Stimulated activated CD8-positive, alpha-beta memory T cell treated with anti-CD3 and anti-CD28 coated beads, Interleukin-12 subunit alpha, Interleukin-12 subunit beta, amount 100 ng/mL, for 4 hours (primary cell): ENCODE data around the gene MED12L.

ENCODE experiments used
- DNase-seq: peaks from one replicate; pipeline ENCODE4 v3.0.0-alpha.2; 2020; ENCODE audit warnings: low read depth

The MED12L gene

DNA sequence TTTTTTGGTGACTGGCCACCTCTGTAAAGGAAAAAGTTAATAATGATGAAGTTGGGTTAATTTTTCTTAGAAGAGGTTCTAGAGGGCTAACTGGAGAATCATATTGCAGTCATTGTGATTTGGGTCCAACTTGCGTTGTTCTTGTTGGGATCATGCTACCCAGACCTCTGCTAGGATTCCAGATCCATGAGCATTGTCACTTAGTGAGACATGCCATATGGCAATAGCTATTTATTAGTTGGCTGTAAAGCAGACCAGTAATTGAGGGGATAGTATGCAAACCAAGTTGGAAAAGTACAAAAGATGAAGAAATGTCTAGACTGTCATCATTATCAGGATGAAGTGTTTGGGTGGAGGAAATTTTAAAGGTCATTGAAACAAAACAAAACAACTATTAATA lies 329.8 kb downstream of the MED12L start:
- DNase-seq: no peak

DNA sequence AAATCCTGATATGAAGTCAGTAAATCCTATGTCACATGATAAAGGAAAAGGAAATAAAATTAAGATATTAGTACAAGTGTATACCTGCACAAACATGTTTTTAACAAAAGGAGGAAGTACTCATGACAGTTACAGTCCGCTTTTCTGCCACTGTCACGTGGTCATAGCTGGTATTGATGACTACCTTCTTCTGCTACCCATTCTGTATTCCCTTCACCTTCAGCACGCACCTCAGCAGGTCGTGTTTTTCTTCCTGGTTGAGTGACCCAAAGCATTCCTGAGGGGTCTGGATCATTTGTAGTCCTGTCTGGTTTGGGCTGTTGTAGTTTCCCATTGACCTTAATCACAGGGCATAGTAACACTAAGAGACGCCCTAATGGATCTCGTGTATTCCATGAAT lies 334.3 kb downstream of the MED12L start:
- no peak for DNase-seq

DNA sequence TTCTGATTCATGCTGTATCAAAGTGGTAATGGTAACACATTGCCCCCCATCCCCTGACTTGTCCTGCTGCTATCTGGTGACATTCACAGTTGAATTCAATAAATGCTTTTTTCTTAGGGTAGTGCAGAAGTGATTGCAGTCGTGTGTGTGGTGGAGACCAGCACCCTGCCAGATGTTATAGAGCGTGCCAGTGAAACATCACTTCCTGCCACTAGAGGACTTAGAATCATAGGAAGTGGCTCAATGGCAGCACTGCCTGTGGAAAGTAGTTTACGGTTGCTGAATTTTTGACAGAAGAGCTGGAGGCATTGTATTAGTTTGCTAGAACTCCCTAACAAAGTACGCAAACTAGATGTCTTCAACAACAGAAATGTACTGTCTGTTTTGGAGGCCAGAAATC lies 336.5 kb downstream of the MED12L start:
- DNase-seq: no peak

DNA sequence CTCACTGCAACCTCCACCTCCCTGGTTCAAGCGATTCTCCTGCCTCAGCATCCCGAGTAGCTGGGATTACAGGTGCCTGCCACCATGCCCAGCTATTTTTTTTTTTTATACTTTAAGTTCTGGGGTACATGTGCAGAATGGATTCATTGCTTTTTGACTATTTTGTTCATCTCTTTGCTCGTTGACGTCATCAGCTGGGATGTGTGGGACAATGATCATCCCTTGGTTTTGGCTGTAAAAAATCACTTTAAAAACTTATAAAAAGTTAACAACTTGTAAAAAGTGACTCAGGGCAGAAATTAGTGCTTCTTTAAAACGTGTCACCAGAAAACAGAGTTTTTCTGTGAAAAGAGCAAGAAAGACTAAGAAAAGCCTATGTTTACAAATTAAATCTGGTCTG lies 337.6 kb downstream of the MED12L start:
- DNase-seq: no peak

DNA sequence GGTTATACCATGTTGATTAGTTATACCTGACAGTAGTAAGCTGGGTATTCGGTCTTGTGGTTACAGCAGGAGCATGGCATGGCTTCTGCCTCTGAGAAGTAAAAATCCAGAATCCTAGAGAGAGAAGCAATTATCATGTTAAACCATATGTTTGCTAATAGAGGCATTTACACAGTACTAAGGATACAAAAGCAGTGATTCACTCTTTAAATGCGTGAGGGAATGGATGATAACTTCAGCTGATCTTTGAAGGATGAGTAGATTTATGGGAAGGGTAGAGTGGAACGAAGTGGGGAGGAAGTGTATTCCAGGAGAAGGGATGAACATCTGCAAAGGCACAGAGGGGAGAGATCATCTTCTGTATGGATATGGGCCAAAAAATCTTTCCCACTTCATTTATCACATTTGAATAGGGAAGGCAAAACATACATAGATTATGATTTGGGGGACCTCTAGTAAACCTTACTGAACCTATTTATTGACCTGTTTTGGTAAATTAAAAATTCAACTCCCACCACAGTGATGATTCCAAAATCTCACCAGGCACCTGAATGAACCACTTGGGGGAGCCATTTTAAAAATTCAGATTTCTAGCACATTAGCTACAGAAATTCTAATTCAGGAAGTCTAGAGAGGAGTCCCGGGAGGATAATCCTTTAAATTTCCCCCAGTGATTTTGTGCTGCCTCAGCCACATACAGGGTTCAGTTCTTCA lies 340.3 kb downstream of the MED12L start:
- DNase-seq: no peak

DNA sequence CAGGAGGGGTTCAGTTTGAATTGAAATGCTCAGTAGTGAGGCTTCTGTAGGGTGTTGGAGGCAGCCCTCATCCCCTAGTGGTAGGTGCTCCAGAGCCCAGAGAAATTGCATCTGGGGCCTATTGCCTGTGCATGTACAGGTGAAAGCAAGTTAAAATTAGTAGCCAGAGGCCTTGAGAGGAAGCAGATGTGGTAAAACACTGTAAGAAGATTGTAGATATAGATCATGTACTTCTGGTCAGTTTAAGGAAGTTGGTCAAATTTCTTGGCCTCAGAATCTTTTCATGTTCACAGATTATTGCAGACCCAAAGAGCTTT lies 340.8 kb downstream of the MED12L start:
- DNase-seq: no peak

DNA sequence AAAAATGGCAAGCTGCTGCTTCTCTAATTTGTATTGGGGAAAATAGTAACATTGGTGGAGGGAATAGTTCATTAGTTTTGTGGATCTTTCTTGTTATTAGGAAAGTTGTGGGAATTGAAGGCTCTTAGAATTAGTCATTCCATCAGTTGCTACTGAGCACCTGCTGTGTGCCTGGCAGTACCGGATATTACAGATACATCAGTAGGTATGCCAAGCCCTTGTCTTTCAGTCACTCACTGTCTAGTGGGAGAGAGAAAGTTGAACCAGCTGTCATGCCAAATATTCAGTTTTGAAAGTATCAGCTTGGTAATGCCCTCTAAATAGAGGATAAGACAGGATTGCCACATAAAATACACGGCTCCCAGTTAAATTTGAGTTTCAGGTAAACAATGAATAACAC lies 342.9 kb downstream of the MED12L start:
- no peak for DNase-seq

DNA sequence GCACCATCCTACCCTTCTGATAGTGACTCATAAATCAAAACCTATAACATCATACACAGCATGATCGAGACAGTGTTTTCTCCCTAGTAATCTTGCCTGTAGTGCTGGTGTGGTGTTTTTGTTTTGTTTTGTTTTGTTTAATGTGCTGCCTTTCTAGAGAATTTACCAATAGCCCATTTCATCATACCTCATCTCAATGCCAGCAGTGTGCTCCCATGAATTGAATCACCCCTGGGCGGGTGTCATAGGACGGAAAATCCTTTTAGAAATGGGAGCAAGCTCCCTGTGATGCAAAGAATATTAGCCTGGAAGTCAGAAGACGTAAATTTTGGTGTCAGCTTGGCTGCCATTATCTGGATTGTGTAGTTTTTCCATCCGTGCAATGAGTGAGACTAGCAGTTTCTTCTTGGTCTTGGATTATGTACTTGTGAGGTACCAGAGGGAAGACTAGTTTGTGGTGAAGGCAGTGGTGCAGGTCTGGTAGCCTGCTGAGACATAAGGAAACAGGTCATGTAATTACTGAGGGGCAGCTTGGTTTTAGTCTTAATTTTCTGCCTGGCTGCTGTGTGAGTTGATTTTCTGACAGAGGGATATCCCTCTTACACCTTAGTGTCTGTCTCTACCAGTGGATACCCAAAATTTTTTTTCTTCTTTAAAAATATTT lies 345.5 kb downstream of the MED12L start:
- no peak for DNase-seq

DNA sequence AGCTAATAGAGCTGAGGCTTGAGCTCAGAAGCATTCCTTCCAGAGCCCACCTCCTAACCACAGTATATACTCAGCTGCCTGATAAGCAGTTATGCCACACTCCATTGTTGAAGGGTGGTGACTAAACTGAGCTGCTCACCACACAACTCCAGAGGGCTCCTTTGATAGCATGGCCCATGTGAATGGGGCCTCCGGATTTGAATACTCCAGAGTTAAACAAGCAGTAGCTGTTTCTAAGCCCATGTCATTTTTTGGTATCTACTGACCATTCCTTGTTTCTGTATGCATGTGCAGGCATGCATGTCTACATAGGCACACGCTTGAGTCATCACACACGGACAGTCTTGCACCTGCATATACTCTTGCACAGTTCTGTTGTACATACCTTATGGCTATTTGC lies 346.5 kb downstream of the MED12L start:
- DNase-seq: no peak

DNA sequence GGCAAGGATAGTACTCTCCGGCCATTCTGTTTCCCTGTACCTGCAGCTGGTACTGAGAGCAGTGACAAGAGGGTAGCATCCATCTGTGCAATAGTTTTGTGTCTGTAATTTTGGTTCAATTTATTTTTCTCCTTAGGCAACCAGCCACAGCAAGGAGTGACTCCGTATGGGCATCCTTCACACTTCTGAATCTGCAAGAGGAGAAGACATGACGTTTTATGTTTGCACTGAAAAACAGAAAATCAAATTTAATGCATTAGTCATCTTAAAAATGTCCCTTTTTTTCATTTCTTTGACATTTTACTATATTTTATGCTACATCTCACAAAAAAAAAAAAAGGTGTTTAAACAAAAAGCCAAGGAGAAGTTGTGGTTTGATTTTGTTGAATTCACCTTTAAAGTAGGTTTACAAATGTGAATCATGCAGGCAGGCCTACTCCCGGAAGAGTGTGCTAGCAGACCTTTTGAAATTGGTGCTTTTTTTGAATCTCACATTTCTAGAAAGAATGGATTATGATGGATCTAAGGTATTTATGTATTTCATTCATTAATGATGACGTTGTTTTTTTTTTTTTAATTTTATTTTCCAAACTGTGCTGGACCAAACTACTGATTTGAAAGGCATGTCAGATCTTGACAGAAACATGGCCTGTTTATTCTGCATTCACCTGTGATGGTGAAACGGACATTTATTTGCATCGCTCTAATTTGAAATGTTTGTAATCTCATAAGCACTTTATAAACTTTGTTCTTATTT lies 347.3 kb downstream of the MED12L start:
- DNase-seq: no peak

DNA sequence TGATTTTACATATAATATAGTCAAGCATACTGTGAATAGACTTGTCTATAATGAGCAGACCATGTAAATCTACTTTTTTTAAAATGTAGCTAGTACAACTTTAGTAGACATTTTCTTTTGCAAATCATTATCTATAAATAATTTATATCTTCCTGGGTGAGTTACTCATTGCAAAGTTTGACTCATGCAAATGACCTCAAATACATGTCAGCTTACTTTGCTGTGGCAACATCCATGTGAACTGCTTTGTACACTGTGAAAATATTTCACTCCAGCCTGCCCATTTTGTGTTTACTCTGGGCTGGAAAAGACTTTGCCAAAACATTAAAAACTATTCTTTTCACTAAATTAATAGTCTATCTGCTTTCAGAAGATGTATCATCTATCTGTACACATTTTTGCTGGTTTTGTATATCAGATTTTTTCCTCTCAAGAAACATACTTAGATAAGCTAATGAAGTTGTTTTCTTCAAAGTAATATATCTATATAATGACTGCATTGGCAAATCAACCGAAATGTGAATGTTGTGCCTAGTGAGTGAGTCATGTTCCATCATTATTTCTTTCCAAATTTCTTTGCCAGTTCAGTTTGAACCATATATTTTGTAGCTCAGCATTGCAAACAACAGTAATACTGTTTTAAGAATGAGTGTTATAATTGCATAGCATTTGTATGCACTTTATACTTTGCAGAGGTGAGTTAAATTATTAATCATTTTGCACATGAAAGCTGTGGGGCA lies 348.9 kb downstream of the MED12L start:
- no peak for DNase-seq

DNA sequence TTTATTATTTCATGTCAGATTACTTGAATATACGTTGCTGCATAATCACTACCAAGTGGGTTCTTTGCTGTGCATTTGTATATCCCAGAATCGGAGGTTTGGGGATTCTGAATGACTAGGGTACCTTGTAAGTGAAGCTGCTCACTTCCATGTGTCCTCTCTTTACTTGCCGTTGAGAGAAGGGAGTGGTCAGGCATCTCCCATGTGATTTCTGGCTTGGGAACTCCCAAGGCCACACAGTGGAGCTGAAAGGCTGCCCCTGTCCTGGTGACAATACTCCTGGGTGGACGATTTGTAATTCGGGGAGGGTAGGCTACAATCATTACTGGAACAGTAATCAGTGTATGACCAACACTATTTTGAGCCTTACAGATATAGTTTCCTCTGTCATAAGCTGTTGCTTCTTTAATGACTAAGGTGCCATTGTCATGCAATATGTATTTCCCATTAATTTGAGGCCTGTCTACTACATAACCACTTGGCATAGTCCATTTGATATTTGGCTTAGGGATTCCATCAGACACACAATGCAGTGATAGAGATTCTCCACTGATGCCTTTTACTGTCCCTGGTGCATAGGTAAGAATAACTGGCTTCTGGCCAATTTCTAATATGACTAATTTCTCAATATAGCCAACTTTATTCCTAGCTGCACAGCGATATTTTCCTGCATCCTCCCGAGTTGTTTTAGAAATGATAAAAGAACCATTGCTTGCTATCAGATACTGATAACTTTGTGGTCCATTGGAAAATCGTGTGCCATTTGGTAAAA lies 351.4 kb downstream of the MED12L start:
- DNase-seq: no peak

DNA sequence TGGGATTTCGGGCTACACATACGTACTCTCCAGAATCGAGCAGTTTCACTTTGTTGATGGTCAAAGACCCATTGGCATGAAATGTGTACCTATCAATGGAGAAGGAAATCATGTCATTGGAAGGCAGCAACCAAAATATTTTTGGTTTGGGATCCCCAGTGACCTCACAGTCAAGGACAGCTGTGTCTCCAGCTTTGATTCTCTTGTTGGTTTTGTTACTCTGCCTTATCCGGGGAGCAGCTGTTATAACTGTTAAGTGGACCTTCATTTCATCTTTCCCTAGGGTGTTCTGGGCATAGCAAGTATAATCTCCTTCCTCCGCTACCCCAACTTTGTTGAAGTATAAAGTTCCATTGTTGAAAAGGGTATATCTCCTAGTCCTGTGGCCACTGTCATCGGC lies 352.4 kb downstream of the MED12L start:
- DNase-seq: no peak

DNA sequence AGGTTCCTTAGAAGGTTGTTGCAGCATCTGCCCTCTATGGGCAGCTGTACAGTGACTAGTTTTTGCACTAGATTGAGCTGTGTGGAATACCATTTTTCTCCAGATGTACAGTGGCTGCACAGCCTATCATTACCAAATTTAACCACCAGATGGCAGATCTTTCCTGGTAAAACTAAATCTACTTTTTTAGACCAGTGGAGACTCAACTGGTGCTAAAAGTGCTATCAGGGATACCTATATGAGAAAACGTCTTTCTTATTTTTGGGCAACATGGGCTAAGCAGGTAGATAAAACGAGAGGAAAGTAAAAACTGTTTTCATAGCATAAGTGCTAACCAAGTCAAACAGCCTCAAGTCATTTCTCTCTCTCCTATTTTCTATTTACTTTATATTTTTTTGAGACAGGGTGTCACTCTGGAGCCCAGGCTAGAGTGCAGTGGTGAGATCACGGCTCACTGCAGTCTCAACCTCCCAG lies 354.2 kb downstream of the MED12L start:
- no peak for DNase-seq

DNA sequence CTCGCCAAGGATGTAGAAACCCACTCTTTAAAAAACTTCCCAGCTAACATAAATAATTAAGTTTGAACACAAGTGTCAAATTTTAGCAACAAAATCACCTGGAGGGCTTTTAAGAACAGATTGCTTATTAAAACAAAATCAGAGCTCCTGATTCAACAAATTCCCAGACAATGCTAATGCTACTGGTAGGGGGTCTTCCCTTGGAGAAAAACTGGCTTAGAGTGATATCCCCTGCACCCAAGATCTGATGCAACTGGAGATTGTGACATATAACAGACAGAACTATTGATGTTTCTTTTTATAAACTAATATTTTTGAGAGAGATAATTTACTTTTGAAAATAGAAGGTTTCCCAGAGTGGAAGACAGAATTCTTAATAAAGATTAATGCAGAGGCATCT lies 355.5 kb downstream of the MED12L start:
- DNase-seq: no peak

DNA sequence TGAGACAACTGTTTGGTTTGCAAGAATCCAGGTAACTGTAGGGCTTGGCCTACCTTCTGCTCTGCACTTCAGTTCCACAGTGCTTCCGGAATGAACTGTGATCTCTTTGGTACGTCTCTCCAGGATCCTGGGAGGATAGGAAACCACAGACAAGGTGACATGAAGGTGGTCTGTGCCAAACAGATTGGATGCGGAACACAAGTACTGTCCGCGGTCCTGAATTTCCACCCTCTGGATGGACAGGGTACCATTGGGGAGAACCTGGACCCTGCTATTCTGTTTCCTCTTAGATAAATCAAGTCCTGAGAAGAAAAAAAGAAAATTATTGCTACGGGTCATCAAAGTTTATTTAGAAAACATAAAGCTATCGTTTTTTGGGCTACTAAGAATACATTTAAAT lies 358.1 kb downstream of the MED12L start:
- DNase-seq: no peak

DNA sequence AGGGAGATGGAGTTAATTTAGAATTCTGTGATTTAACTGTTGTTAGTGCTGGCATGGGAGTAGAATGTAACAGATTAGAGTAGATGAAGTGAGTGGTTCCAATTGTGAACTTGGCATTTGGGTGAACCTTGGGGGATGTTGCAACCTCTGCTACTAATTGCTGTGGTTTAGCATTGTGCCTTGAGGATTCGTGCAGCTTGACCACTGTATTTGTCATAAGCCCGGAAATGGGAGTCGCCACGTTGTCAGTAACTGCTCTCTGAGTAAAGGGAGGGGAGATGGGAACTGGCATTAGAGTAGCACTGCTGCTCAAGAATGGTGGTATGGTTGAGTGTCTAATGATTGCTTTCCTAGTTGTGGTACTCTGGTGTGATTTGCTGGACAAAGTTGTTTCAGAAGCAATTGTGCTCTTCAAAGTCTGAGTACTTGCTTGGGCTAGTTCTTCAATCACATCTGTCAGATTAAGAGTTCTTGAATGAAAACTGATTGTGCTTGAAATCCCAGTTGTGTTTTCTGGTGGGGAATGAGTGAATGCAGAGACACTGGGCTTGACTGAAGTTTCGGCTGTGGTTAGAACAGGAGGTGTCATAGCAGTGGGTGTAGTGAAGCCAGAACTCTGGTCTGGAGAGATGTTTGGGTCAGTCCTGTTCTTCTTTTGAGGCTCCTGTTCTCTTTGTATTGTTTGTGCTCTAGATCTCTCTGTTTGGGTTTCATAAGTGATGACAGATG lies 360.0 kb downstream of the MED12L start:
- no peak for DNase-seq

DNA sequence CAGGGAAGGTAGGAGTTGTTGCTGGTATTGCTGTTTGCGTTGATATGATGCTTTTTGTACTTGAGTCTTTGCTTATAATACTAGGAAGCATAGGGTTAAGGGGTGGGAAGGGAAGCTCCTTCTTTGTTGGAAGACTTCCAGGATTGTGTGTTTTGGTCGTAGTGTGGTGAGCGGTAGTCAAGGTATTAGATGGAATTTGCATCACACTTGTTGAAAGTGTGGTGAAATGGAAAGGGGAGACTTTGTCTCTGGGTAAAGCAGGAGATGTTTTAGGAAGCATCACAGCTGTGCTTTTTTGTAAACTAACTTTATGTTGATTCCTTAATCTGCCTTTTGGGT lies 360.5 kb downstream of the MED12L start:
- DNase-seq: no peak

DNA sequence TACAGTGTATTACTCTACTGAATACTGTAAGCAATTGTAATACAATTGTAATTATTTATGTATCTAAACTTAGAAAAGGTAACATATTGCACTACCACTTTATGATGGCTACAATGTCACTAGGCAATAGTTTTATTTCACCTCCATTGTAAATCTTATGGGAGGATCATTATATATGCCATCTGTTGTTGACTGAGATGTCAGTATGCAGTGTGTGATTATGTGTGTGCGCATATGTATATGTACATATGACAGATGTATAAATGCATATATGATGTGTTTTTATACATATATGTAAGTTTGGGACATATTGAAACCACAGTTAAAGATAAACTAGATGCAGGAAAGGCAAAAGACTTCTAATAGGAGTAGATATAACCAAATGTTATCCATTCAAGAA lies 366.9 kb downstream of the MED12L start:
- no peak for DNase-seq

DNA sequence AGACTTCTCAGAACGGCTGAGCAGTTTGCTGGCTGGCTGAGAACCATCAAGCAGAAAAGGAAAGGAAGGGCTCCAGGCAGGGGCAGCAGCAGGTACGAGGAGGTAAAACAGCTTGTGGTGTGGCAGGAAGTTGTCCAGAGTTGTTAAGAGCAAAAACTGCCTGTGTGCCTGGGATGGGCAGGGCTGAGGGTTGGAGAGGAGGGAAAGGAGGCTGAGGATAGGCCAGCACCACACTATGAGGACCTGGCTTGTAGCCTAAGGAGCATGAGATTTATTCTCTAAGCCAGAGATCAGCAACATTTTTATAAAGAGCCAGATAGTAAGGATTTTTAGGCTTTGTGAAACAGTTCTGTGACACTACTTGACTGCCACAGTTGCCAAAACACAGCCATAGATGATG lies 367.4 kb downstream of the MED12L start:
- no peak for DNase-seq

DNA sequence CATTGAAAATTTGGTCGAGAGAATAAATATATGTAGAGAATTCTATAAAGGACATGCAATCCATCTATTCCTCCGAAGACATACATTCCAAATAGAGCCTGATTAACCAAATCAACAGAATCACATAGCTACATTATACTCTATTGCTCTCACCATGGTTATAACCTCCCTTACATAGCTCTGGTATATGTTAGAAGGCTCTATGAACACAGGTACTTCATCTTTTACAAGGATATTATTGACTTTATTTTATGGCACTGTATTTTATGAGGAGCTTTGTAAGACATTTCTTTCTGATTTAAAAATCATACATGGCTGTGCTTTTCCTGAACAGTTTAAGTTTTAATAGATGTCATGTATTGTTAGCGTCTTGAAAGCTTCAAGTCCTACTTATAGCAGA lies 370.6 kb downstream of the MED12L start:
- no peak for DNase-seq
